ENCODE measurements around the gene ZFX. TPM values are rescaled to one million over a fixed set of nuclear protein-coding genes. Genes with fewer than 3 reads are reported as not detected.

Gene ZFX
- total and polyA plus RNA-seq, 2 donors (not counting 1 experiment from before 2014, with no cell fraction given) = 31.2 to 61.9 TPM

DNA sequence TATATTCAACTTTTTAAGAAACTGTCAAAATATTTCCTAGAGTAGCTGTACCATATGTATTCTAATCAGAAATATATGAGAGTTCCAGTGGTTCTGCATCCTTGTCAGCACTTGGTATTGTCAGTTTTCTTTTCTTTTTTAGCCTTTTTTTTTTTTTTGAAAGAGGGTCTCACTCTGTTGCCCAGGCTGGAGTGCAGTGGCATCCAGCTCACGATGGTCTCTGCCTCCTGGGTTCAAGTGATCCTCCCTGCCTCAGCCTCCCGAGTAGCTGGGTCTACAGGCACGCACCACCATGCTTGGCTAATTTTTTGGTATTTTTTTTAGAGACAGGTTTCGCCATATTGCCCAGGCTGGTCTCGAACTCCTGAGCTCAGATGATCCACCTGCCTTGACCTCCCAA is 79.1 kb downstream of the ZFX start:
- Histone ChIP-seq H3K27ac (ENCODE audit: insufficient read depth, low read length) (no peak overlapping the region), H3K9me3 (ENCODE audit: control insufficient read depth, insufficient read depth, low read depth, low read length) (no peaks in the 10 kb centered on the region), H3K4me3 (replicated peaks in 1 of 4; ENCODE audit: control extremely low read depth in 1 of 4, insufficient read depth in 1 of 4, low read depth in 3 of 4, low read length in 4 of 4) (no peak overlapping the region), H2AFZ (ENCODE audit: low read length) (no peak overlapping the region), H4K20me1 (ENCODE audit: control insufficient read depth, extremely low read depth, insufficient read depth, low read length) (no peaks in the 10 kb centered on the region), H3K4me1 (ENCODE audit: control insufficient read depth, extremely low read depth, insufficient read depth, low read length) (no peaks in the 10 kb centered on the region), H3K4me2 (ENCODE audit: extremely low read depth, insufficient read depth, low read length) (no peak overlapping the region), H3K79me2 (ENCODE audit: control insufficient read depth, insufficient read depth, low read length) (no peaks in the 10 kb centered on the region), H3K36me3 (ENCODE audit: control insufficient read depth, insufficient read depth, low read length) (no peaks in the 10 kb centered on the region), H3K27me3 (ENCODE audit: control insufficient read depth, insufficient read depth, low read length) (no peaks in the 10 kb centered on the region), H3K9ac (ENCODE audit: insufficient read depth, low read length) (no peak overlapping the region)
- DNase-seq (ENCODE audit: low read depth in 2 of 2) = no peak
- no peak for TF ChIP-seq EZH2 (IDR thresholded peaks at IDR 0.05; ENCODE audit: low read length, missing control alignments)
- TF ChIP-seq, protein P1, sequence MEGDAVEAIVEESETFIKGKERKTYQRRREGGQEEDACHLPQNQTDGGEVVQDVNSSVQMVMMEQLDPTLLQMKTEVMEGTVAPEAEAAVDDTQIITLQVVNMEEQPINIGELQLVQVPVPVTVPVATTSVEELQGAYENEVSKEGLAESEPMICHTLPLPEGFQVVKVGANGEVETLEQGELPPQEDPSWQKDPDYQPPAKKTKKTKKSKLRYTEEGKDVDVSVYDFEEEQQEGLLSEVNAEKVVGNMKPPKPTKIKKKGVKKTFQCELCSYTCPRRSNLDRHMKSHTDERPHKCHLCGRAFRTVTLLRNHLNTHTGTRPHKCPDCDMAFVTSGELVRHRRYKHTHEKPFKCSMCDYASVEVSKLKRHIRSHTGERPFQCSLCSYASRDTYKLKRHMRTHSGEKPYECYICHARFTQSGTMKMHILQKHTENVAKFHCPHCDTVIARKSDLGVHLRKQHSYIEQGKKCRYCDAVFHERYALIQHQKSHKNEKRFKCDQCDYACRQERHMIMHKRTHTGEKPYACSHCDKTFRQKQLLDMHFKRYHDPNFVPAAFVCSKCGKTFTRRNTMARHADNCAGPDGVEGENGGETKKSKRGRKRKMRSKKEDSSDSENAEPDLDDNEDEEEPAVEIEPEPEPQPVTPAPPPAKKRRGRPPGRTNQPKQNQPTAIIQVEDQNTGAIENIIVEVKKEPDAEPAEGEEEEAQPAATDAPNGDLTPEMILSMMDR (conservative IDR thresholded peaks at IDR 0.05 in 1 of 2, IDR thresholded peaks at IDR 0.05 in 1 of 2; ENCODE audit: low read depth in 1 of 2, low read length in 2 of 2) = no peak

DNA sequence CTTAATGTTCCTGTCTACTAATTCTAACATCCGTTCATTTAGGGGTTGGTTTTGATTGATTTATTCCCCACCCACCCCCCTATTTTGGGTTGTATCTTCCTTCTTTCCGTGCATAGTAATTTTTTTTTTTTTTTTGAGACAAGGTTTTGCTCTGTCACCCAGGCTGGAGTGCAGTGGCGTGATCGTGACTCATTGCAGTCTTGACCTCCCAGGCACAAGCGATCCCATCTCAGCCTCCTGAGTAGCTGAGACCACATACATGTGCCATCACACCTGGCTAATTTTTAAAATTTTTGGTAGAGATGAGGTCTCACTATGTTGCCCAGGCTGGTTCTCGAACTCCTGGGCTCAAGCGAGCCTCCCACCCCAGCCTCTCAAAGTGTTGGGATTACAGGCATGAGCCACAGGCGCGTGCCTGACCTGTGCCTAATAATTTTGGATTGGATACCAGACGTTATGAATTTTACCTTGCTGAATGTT is 79.9 kb downstream of the ZFX start:
- no peaks in the 10 kb centered on the region for H3K79me2 ChIP-seq (ENCODE audit: control insufficient read depth, insufficient read depth, low read length)
- H4K20me1 ChIP-seq (ENCODE audit: control insufficient read depth, extremely low read depth, insufficient read depth, low read length) = no peaks in the 10 kb centered on the region
- no peaks in the 10 kb centered on the region for H3K27me3 ChIP-seq (ENCODE audit: control insufficient read depth, insufficient read depth, low read length)
- no peaks in the 10 kb centered on the region for H3K36me3 ChIP-seq (ENCODE audit: control insufficient read depth, insufficient read depth, low read length)
- no peak overlapping the region for H3K4me3 ChIP-seq (replicated peaks in 1 of 4; ENCODE audit: control extremely low read depth in 1 of 4, insufficient read depth in 1 of 4, low read depth in 3 of 4, low read length in 4 of 4)
- no peak overlapping the region for H3K27ac ChIP-seq (ENCODE audit: insufficient read depth, low read length)
- no peak for TF ChIP-seq EZH2 (IDR thresholded peaks at IDR 0.05; ENCODE audit: low read length, missing control alignments)
- TF ChIP-seq, protein P1 (conservative IDR thresholded peaks at IDR 0.05 in 1 of 2, IDR thresholded peaks at IDR 0.05 in 1 of 2; ENCODE audit: low read depth in 1 of 2, low read length in 2 of 2) = no peak
- H3K4me1 ChIP-seq (ENCODE audit: control insufficient read depth, extremely low read depth, insufficient read depth, low read length) = no peaks in the 10 kb centered on the region
- no peak overlapping the region for H2AFZ ChIP-seq (ENCODE audit: low read length)
- no peak for DNase-seq (ENCODE audit: low read depth in 2 of 2)
- H3K4me2 ChIP-seq (ENCODE audit: extremely low read depth, insufficient read depth, low read length) = no peak overlapping the region
- no peak overlapping the region for H3K9ac ChIP-seq (ENCODE audit: insufficient read depth, low read length)
- H3K9me3 ChIP-seq (ENCODE audit: control insufficient read depth, insufficient read depth, low read depth, low read length) = no peaks in the 10 kb centered on the region

DNA sequence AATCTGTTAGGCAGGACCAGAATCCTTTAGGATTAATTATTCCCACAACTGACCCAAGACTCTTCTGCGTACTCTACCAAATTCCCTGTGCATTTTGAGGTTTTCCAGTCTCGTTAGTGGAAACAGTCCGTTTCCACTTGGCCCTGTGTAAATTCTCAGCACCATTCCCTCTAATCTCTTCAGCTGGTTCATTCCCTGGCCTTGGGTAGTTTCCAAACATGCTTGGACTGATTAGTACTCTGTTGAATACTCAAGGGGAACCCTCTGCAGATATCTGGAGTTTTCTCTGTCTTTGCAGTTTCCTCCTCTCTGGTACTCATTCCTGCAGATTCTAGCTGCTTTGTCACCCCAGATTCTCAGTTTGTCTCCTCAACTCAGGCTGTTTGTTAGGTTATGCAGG is 80.4 kb downstream of the ZFX start:
- H3K79me2 ChIP-seq (ENCODE audit: control insufficient read depth, insufficient read depth, low read length) = no peaks in the 10 kb centered on the region
- no peaks in the 10 kb centered on the region for H4K20me1 ChIP-seq (ENCODE audit: control insufficient read depth, extremely low read depth, insufficient read depth, low read length)
- no peak overlapping the region for H3K4me2 ChIP-seq (ENCODE audit: extremely low read depth, insufficient read depth, low read length)
- peak in 1 of 2 donors; percentile 20 for DNase-seq (ENCODE audit: low read depth in 2 of 2)
- no peak for TF ChIP-seq EZH2 (IDR thresholded peaks at IDR 0.05; ENCODE audit: low read length, missing control alignments)
- TF ChIP-seq, protein P1 (conservative IDR thresholded peaks at IDR 0.05 in 1 of 2, IDR thresholded peaks at IDR 0.05 in 1 of 2; ENCODE audit: low read depth in 1 of 2, low read length in 2 of 2) = no peak
- no peaks in the 10 kb centered on the region for H3K4me1 ChIP-seq (ENCODE audit: control insufficient read depth, extremely low read depth, insufficient read depth, low read length)
- no peaks in the 10 kb centered on the region for H3K9me3 ChIP-seq (ENCODE audit: control insufficient read depth, insufficient read depth, low read depth, low read length)
- H3K36me3 ChIP-seq (ENCODE audit: control insufficient read depth, insufficient read depth, low read length) = no peaks in the 10 kb centered on the region
- H2AFZ ChIP-seq (ENCODE audit: low read length) = no peak overlapping the region
- no peaks in the 10 kb centered on the region for H3K27me3 ChIP-seq (ENCODE audit: control insufficient read depth, insufficient read depth, low read length)
- H3K4me3 ChIP-seq (replicated peaks in 1 of 4; ENCODE audit: control extremely low read depth in 1 of 4, insufficient read depth in 1 of 4, low read depth in 3 of 4, low read length in 4 of 4) = no peak overlapping the region
- H3K27ac ChIP-seq (ENCODE audit: insufficient read depth, low read length) = no peak overlapping the region
- no peak overlapping the region for H3K9ac ChIP-seq (ENCODE audit: insufficient read depth, low read length)
